ENCODE measurements around the gene RSPO4. TPM values are rescaled to one million over a fixed set of nuclear protein-coding genes. Genes with fewer than 3 reads are reported as not detected.

Gene RSPO4
- total RNA-seq, 1 donor from 2014 or later, result not detected

- Histone ChIP-seq H3K4me1 (ENCODE audit: control insufficient read depth in 3 of 3, insufficient read depth in 3 of 3, low read length in 3 of 3) (peaks cover 13 to 22% (median 15%) of the 10 kb centered on the region in 3 donors), H3K36me3 (ENCODE audit: control insufficient read depth in 3 of 3, insufficient read depth in 3 of 3, low read length in 3 of 3) (no peaks in the 10 kb centered on the region), H3K27me3 (ENCODE audit: control insufficient read depth in 3 of 3, insufficient read depth in 3 of 3, low read length in 3 of 3) (peaks cover 0 to 12% (median 5%) of the 10 kb centered on the region in 3 donors), H3K9me3 (ENCODE audit: control insufficient read depth in 3 of 3, low read length in 3 of 3) (no peaks in the 10 kb centered on the region), H3K9ac (ENCODE audit: low read depth in 1 of 3, low read length in 3 of 3) (no peak overlapping the region), H3K27ac (ENCODE audit: low read depth, low read length) (no peak overlapping the region), H3K4me3 (ENCODE audit: low read length in 3 of 3) (no peak overlapping the region)
Observed at GRCh38 chr20:914727-915498, 87.2 kb downstream of the RSPO4 start.

GRCh38 chr20:913306-913849 is 88.7 kb downstream of the RSPO4 start:
- no peak overlapping the region for H3K4me3 ChIP-seq (ENCODE audit: low read length in 3 of 3)
- H3K9ac ChIP-seq (ENCODE audit: low read depth in 1 of 3, low read length in 3 of 3), result no peak overlapping the region
- H3K4me1 ChIP-seq (ENCODE audit: control insufficient read depth in 3 of 3, insufficient read depth in 3 of 3, low read length in 3 of 3), result peaks cover 13 to 22% (median 15%) of the 10 kb centered on the region in 3 donors
- peaks cover 0 to 12% (median 5%) of the 10 kb centered on the region in 3 donors for H3K27me3 ChIP-seq (ENCODE audit: control insufficient read depth in 3 of 3, insufficient read depth in 3 of 3, low read length in 3 of 3)
- no peak overlapping the region for H3K27ac ChIP-seq (ENCODE audit: low read depth, low read length)
- no peaks in the 10 kb centered on the region for H3K9me3 ChIP-seq (ENCODE audit: control insufficient read depth in 3 of 3, low read length in 3 of 3)
- no peaks in the 10 kb centered on the region for H3K36me3 ChIP-seq (ENCODE audit: control insufficient read depth in 3 of 3, insufficient read depth in 3 of 3, low read length in 3 of 3)

GRCh38 chr20:911882-912600 is 90.1 kb downstream of the RSPO4 start:
- Histone ChIP-seq H3K27me3 (ENCODE audit: control insufficient read depth in 3 of 3, insufficient read depth in 3 of 3, low read length in 3 of 3) (peaks cover 0 to 11% (median 5%) of the 10 kb centered on the region in 3 donors), H3K27ac (ENCODE audit: low read depth, low read length) (no peak overlapping the region), H3K4me1 (ENCODE audit: control insufficient read depth in 3 of 3, insufficient read depth in 3 of 3, low read length in 3 of 3) (peaks cover 13 to 20% (median 15%) of the 10 kb centered on the region in 3 donors), H3K9ac (ENCODE audit: low read depth in 1 of 3, low read length in 3 of 3) (no peak overlapping the region), H3K9me3 (ENCODE audit: control insufficient read depth in 3 of 3, low read length in 3 of 3) (no peaks in the 10 kb centered on the region), H3K4me3 (ENCODE audit: low read length in 3 of 3) (no peak overlapping the region), H3K36me3 (ENCODE audit: control insufficient read depth in 3 of 3, insufficient read depth in 3 of 3, low read length in 3 of 3) (no peaks in the 10 kb centered on the region)

GRCh38 chr20:910870-911770 is 91.0 kb downstream of the RSPO4 start:
- no peak overlapping the region for H3K9ac ChIP-seq (ENCODE audit: low read depth in 1 of 3, low read length in 3 of 3)
- no peaks in the 10 kb centered on the region for H3K36me3 ChIP-seq (ENCODE audit: control insufficient read depth in 3 of 3, insufficient read depth in 3 of 3, low read length in 3 of 3)
- H3K4me3 ChIP-seq (ENCODE audit: low read length in 3 of 3), result no peak overlapping the region
- peak overlapping the region; percentile 70 for H3K27ac ChIP-seq (ENCODE audit: low read depth, low read length)
- no peaks in the 10 kb centered on the region for H3K9me3 ChIP-seq (ENCODE audit: control insufficient read depth in 3 of 3, low read length in 3 of 3)
- H3K4me1 ChIP-seq (ENCODE audit: control insufficient read depth in 3 of 3, insufficient read depth in 3 of 3, low read length in 3 of 3), result peaks cover 9 to 17% (median 12%) of the 10 kb centered on the region in 3 donors
- peaks cover 0 to 9% (median 5%) of the 10 kb centered on the region in 3 donors for H3K27me3 ChIP-seq (ENCODE audit: control insufficient read depth in 3 of 3, insufficient read depth in 3 of 3, low read length in 3 of 3)

- no peak overlapping the region for H3K4me3 ChIP-seq (ENCODE audit: low read length in 3 of 3)
- H3K27me3 ChIP-seq (ENCODE audit: control insufficient read depth in 3 of 3, insufficient read depth in 3 of 3, low read length in 3 of 3), result peaks cover 0 to 9% (median 5%) of the 10 kb centered on the region in 3 donors
- no peak overlapping the region for H3K9ac ChIP-seq (ENCODE audit: low read depth in 1 of 3, low read length in 3 of 3)
- H3K9me3 ChIP-seq (ENCODE audit: control insufficient read depth in 3 of 3, low read length in 3 of 3), result no peaks in the 10 kb centered on the region
- H3K36me3 ChIP-seq (ENCODE audit: control insufficient read depth in 3 of 3, insufficient read depth in 3 of 3, low read length in 3 of 3), result no peaks in the 10 kb centered on the region
- H3K27ac ChIP-seq (ENCODE audit: low read depth, low read length), result peak overlapping the region; percentile 70
- H3K4me1 ChIP-seq (ENCODE audit: control insufficient read depth in 3 of 3, insufficient read depth in 3 of 3, low read length in 3 of 3), result peaks cover 2 to 9% (median 9%) of the 10 kb centered on the region in 3 donors
Observed at GRCh38 chr20:910132-910869, 91.8 kb downstream of the RSPO4 start.

- Histone ChIP-seq H3K4me3 (ENCODE audit: low read length in 3 of 3) (no peak overlapping the region), H3K9me3 (ENCODE audit: control insufficient read depth in 3 of 3, low read length in 3 of 3) (no peaks in the 10 kb centered on the region), H3K9ac (ENCODE audit: low read depth in 1 of 3, low read length in 3 of 3) (no peak overlapping the region), H3K27ac (ENCODE audit: low read depth, low read length) (no peak overlapping the region), H3K4me1 (ENCODE audit: control insufficient read depth in 3 of 3, insufficient read depth in 3 of 3, low read length in 3 of 3) (peaks cover 2 to 9% (median 4%) of the 10 kb centered on the region in 3 donors), H3K36me3 (ENCODE audit: control insufficient read depth in 3 of 3, insufficient read depth in 3 of 3, low read length in 3 of 3) (no peaks in the 10 kb centered on the region), H3K27me3 (ENCODE audit: control insufficient read depth in 3 of 3, insufficient read depth in 3 of 3, low read length in 3 of 3) (peaks cover 0 to 6% (median 5%) of the 10 kb centered on the region in 3 donors)
Observed at GRCh38 chr20:909641-910040, 92.5 kb downstream of the RSPO4 start.

Other genes starting within 250 kb of the RSPO4 start
- gene SLC52A3, start 233.8 kb downstream of the RSPO4 start, total RNA-seq, result not detected
- 7.3 TPM for gene FAM110A, start 168.6 kb downstream of the RSPO4 start, total RNA-seq
- gene ANGPT4, start 86.0 kb downstream of the RSPO4 start, total RNA-seq, result under 0.01 TPM
- gene PSMF1, start 116.3 kb upstream of the RSPO4 start, total RNA-seq, result 17.2 TPM
- gene TMEM74B, start 182.7 kb upstream of the RSPO4 start, total RNA-seq, result 1.6 TPM
- 0.52 TPM for gene C20orf202, start 201.1 kb upstream of the RSPO4 start, total RNA-seq
- not detected for gene RAD21L1, start 223.7 kb upstream of the RSPO4 start, total RNA-seq

Measured in skeletal muscle tissue (tissue), 4 donors.